Measurements from ENCODE around the gene CDKL1. TPM values are rescaled to one million over a fixed set of nuclear protein-coding genes. Genes with fewer than 3 reads are reported as not detected.
"Not testable (repeated sequence)": the region's sequence is repeated elsewhere in the genome, so short reads cannot be mapped to it uniquely, and the experiment has no call there.

CDKL1 gene
- total and polyA plus RNA-seq, 2 experiments from 2014 or later = 1.9 to 13.1 TPM

DNA sequence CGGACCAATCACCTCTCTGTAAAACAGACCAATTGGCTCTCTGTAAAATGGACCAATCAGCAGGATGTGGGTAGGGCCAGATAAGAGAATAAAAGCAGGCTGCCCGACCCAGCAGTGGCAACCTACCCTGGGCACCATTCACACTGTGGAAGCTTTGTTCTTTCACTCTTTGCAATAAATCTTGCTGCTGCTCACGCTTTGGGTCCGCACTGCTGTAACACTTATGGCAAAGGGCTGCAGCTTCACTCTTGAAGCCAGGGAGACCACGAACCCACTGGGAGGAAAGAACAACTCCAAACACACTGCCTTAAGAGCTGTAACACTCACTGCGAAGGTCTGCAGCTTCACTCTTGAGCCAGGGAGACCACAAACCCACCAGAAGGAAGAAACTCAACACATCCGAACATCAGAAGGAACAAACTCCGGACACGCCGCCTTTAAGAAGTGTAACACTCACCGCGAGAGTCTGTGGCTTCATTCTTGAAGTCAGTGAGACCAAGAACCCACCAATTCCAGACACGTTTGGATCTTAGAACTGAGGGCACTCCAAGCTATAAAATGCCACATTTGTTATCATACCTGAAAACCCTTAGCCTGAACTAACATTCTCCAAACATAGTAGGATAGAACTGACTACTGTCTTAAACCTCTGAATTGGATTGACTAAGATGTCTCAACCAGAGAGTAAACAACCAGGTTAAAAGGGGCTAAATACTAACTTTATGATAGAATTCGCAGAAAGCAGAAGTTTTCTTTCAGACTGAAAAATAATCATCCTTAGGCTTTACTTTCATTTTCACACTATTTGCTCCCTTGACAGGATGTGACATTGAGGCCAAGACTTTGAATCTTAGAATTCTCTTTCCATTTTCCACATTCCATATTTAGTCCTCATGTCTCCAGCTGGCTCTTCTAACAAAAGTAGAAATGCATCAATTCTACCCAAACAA, 33.6 kb downstream of the CDKL1 start:
- DNase-seq (ENCODE audit: low spot score) = no peak
- WGBS (ENCODE audit: low lambda C conversion rate, missing lambda C conversion rate) = 93% methylated on average over 14 of the region's 14 CpGs
- TF ChIP-seq EZH2 (IDR thresholded peaks at IDR 0.05; ENCODE audit: borderline replicate concordance) (no peak), EZH2phosphoT487 (IDR thresholded peaks at IDR 0.05; ENCODE audit: low read depth, severe bottlenecking, unreplicated experiment) (no peak)
- H3K4me1 ChIP-seq (ENCODE audit: insufficient read depth) = peaks cover 10% of the 10 kb centered on the region
- H3K36me3 ChIP-seq (replicated peaks; ENCODE audit: insufficient read depth, low read depth) = no peaks in the 10 kb centered on the region
- H2AFZ ChIP-seq = no peak overlapping the region
- H3K27ac ChIP-seq = no peak overlapping the region
- no peaks in the 10 kb centered on the region for H4K20me1 ChIP-seq (ENCODE audit: insufficient read depth, poor library complexity, severe bottlenecking)
- no peak overlapping the region for H3K4me3 ChIP-seq
- H3K4me2 ChIP-seq = no peak overlapping the region
- H3K27me3 ChIP-seq = no peaks in the 10 kb centered on the region
- no peaks in the 10 kb centered on the region for H3K9me2 ChIP-seq (replicated peaks; ENCODE audit: insufficient read depth)
- H3K9me3 ChIP-seq (ENCODE audit: low read depth) = no peaks in the 10 kb centered on the region
- H3K79me2 ChIP-seq = no peaks in the 10 kb centered on the region

DNA sequence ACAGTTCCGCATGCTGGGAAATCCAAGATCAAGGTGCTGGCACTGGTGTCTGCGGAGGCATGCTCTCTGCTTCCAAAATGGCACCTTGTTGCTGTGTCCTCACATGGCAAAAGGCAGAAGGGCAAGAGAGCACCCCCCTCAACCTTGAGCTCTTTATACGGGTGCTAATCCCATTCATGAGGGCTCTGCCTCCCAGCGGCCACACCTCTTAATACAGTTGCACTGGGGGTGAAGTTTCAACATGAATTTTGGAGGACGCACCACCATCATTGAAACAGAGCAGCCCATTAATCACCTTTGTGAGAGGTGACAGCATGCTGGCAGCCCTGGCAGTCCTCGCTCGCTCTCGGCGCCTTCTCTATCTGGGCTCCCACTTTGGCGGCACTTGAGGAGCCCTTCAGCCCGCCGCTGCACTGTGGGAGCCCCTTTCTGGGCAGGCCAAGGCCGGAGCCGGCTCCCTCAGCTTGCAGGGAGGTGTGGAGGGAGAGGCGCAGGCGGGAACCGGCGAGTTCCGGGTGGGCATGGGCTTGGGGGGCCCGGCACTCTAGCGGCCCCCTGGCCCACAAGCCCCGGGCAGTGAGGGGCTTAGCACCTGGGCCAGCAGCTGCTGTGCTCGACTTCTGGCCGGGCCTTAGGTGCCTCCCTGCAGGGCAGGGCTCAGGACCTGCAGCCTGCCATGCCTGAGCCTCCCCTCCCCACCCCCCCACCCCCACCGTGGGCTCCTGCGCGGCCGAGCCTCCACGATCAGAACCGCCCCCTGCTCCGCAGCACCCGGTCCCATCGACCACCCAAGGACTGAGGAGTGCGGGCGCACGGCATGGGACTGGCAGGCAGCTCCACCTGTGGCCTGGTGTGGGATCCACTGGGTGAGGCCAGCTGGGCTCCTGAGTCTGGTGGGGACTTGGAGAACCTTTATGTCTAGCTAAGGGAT, 34.9 kb downstream of the CDKL1 start:
- H3K4me1 ChIP-seq (ENCODE audit: insufficient read depth); H3K4me3 ChIP-seq; H3K4me2 ChIP-seq; H3K9me3 ChIP-seq (ENCODE audit: low read depth); H3K9me2 ChIP-seq (replicated peaks; ENCODE audit: insufficient read depth); DNase-seq (ENCODE audit: low spot score); H3K36me3 ChIP-seq (replicated peaks; ENCODE audit: insufficient read depth, low read depth); H3K27me3 ChIP-seq; H3K79me2 ChIP-seq; H3K27ac ChIP-seq; H4K20me1 ChIP-seq (ENCODE audit: insufficient read depth, poor library complexity, severe bottlenecking); H2AFZ ChIP-seq: not testable (repeated sequence)
- 98% methylated on average over 23 of the region's 36 CpGs for WGBS (ENCODE audit: low lambda C conversion rate, missing lambda C conversion rate)

DNA sequence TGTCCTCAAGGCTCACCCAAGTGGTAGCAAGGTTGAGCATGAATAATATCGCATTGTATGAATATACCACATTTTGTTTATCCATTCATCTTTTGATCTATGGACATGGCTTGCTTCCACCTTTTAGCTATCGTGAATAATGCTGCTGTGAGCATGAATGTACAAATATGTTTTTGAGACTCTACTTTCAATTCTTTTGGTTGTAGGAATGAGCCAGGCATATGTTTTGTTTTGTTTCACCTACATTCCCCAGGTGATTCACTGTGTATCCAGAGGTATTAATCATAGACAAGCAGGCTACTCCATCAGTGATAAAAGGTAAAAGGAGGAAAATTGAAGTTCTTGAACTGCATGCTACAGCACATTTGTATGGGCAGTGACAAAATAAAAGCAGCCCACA, 35.8 kb downstream of the CDKL1 start:
- Histone ChIP-seq H3K9me3 (ENCODE audit: low read depth) (no peaks in the 10 kb centered on the region), H3K27ac (no peak overlapping the region), H3K4me2 (no peak overlapping the region), H3K4me1 (ENCODE audit: insufficient read depth) (peaks cover 10% of the 10 kb centered on the region), H3K4me3 (no peak overlapping the region), H3K79me2 (no peaks in the 10 kb centered on the region), H2AFZ (no peak overlapping the region), H3K36me3 (replicated peaks; ENCODE audit: insufficient read depth, low read depth) (no peaks in the 10 kb centered on the region), H3K9me2 (replicated peaks; ENCODE audit: insufficient read depth) (no peaks in the 10 kb centered on the region), H3K27me3 (no peaks in the 10 kb centered on the region), H4K20me1 (ENCODE audit: insufficient read depth, poor library complexity, severe bottlenecking) (no peaks in the 10 kb centered on the region)
- TF ChIP-seq, protein P1, sequence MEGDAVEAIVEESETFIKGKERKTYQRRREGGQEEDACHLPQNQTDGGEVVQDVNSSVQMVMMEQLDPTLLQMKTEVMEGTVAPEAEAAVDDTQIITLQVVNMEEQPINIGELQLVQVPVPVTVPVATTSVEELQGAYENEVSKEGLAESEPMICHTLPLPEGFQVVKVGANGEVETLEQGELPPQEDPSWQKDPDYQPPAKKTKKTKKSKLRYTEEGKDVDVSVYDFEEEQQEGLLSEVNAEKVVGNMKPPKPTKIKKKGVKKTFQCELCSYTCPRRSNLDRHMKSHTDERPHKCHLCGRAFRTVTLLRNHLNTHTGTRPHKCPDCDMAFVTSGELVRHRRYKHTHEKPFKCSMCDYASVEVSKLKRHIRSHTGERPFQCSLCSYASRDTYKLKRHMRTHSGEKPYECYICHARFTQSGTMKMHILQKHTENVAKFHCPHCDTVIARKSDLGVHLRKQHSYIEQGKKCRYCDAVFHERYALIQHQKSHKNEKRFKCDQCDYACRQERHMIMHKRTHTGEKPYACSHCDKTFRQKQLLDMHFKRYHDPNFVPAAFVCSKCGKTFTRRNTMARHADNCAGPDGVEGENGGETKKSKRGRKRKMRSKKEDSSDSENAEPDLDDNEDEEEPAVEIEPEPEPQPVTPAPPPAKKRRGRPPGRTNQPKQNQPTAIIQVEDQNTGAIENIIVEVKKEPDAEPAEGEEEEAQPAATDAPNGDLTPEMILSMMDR (IDR thresholded peaks at IDR 0.05; ENCODE audit: poor library complexity) = no peak
- TF ChIP-seq EZH2phosphoT487 (IDR thresholded peaks at IDR 0.05; ENCODE audit: low read depth, severe bottlenecking, unreplicated experiment) (no peak), EZH2 (IDR thresholded peaks at IDR 0.05; ENCODE audit: borderline replicate concordance) (no peak)
- 96% methylated on average over 2 of the region's 2 CpGs for WGBS (ENCODE audit: low lambda C conversion rate, missing lambda C conversion rate)
- no peak for DNase-seq (ENCODE audit: low spot score)

DNA sequence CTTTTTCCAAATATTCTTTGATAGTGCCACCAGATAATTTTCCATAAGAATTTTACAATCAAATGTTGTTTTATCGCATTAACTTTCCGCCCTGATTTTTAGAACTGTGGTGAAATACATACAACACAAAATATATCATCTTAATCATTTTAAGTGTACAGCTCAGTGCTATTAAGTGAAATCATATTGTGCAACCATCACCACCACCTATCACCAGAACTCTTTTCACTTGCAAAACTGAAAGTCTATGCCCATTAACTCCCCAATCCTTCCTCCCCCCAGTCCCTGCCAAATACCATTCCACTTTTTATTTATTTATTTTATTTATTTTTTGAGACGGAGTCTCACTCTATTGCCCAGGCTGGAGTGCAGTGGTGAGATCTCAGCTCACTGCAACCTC, 36.6 kb downstream of the CDKL1 start:
- TF ChIP-seq, protein P1 (IDR thresholded peaks at IDR 0.05; ENCODE audit: poor library complexity) = no peak
- TF ChIP-seq EZH2phosphoT487 (IDR thresholded peaks at IDR 0.05; ENCODE audit: low read depth, severe bottlenecking, unreplicated experiment) (no peak), EZH2 (IDR thresholded peaks at IDR 0.05; ENCODE audit: borderline replicate concordance) (no peak)

More for the DNA sequence above, 36.6 kb downstream of the CDKL1 start:
- H2AFZ ChIP-seq = no peak overlapping the region
- H3K4me2 ChIP-seq = no peak overlapping the region
- H3K79me2 ChIP-seq = no peaks in the 10 kb centered on the region
- no peaks in the 10 kb centered on the region for H3K9me2 ChIP-seq (replicated peaks; ENCODE audit: insufficient read depth)
- no peaks in the 10 kb centered on the region for H3K36me3 ChIP-seq (replicated peaks; ENCODE audit: insufficient read depth, low read depth)
- no peaks in the 10 kb centered on the region for H3K9me3 ChIP-seq (ENCODE audit: low read depth)
- no peak overlapping the region for H3K27ac ChIP-seq
- no peaks in the 10 kb centered on the region for H4K20me1 ChIP-seq (ENCODE audit: insufficient read depth, poor library complexity, severe bottlenecking)
- no peak for DNase-seq (ENCODE audit: low spot score)
- H3K4me3 ChIP-seq = no peak overlapping the region
- no peaks in the 10 kb centered on the region for H3K27me3 ChIP-seq
- 93% methylated on average over 3 of the region's 3 CpGs for WGBS (ENCODE audit: low lambda C conversion rate, missing lambda C conversion rate)
- peaks cover 8% of the 10 kb centered on the region for H3K4me1 ChIP-seq (ENCODE audit: insufficient read depth)
